Ovary (tissue), 3 donors: ENCODE results near the gene TMEM240.

ENCODE experiments used
- EP300 ChIP-seq: sonication (generic); formaldehyde crosslinking; IDR thresholded peaks from one replicate; pipeline ENCODE4 v1.6.1; 2017; ENCODE audit warnings: antibody characterized with exemption
- POLR2A ChIP-seq: fragments of 450-650 bp; IDR thresholded peaks from one replicate; pipeline ENCODE4 v1.6.1; 2017; ENCODE audit warnings: antibody characterized with exemption, mild to moderate bottlenecking, moderate library complexity
- TF ChIP-seq, protein P1 (sequence below), 3 donors: fragments of 450-650 bp in 2 of 3; fragments of 200-600 bp in 1 of 3; IDR thresholded peaks; one replicate each; pipeline versions ENCODE4 v1.5.1 to v1.8.0; 2016 to 2022; ENCODE audit warnings: antibody characterized with exemption in 3 of 3, mild to moderate bottlenecking in 1 of 3
- donor health status: DM: no; HTN: no; CAD: no.

DNA sequence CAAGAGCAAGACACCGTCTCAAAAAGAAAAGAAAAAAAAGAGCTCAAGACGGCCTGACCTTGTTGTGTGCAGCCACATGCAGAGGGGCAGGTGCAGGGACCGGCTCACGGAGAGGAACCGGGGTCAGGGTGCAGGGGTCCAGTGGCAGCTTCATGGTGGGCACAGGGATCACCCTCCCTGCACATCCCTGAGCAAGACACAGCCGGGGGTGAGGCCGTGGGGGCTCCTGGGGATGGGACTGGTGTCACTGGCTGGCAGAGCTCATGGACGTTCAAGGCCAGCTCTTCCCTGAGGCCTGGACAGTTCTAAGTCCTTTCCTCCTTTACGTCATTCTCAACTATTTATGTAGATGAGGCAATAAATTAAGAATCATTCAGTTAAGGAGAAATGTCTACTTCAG, 6.6 kb upstream of the TMEM240 start:
- TF ChIP-seq POLR2A (no peak), EP300 (no peak)
- TF ChIP-seq, protein P1, sequence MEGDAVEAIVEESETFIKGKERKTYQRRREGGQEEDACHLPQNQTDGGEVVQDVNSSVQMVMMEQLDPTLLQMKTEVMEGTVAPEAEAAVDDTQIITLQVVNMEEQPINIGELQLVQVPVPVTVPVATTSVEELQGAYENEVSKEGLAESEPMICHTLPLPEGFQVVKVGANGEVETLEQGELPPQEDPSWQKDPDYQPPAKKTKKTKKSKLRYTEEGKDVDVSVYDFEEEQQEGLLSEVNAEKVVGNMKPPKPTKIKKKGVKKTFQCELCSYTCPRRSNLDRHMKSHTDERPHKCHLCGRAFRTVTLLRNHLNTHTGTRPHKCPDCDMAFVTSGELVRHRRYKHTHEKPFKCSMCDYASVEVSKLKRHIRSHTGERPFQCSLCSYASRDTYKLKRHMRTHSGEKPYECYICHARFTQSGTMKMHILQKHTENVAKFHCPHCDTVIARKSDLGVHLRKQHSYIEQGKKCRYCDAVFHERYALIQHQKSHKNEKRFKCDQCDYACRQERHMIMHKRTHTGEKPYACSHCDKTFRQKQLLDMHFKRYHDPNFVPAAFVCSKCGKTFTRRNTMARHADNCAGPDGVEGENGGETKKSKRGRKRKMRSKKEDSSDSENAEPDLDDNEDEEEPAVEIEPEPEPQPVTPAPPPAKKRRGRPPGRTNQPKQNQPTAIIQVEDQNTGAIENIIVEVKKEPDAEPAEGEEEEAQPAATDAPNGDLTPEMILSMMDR (IDR thresholded peaks at IDR 0.05): no peak
